Activated naive CD4-positive, alpha-beta T cell treated with anti-CD3 and anti-CD28 coated beads, Interleukin-2, amount 50 U/mL, for 24 hours (primary cell): ENCODE data around the gene RNASEH2B.
A peak's percentile ranks its signal among the peaks of the same experiment; 100 is the strongest.

Experiments
- H3K27ac Mint-ChIP-seq: one replicate; pipeline ENCODE4 v1.8.0; 2021; ENCODE audit warnings: mild to moderate bottlenecking, mixed read lengths
- H3K27me3 Mint-ChIP-seq: one replicate; pipeline ENCODE4 v1.8.0; 2021; ENCODE audit warnings: mixed read lengths
- H3K36me3 Mint-ChIP-seq: one replicate; pipeline ENCODE4 v1.8.0; 2021; ENCODE audit warnings: mixed read lengths
- H3K4me1 Mint-ChIP-seq: one replicate; pipeline ENCODE4 v1.8.0; 2021; ENCODE audit warnings: mixed read lengths
- H3K4me3 Mint-ChIP-seq: one replicate; pipeline ENCODE4 v1.8.0; 2021; ENCODE audit warnings: mild to moderate bottlenecking, mixed read lengths
- H3K9me3 Mint-ChIP-seq: one replicate; pipeline ENCODE4 v1.8.0; 2021; ENCODE audit warnings: mixed read lengths

Gene RNASEH2B, protein sequence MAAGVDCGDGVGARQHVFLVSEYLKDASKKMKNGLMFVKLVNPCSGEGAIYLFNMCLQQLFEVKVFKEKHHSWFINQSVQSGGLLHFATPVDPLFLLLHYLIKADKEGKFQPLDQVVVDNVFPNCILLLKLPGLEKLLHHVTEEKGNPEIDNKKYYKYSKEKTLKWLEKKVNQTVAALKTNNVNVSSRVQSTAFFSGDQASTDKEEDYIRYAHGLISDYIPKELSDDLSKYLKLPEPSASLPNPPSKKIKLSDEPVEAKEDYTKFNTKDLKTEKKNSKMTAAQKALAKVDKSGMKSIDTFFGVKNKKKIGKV

DNA sequence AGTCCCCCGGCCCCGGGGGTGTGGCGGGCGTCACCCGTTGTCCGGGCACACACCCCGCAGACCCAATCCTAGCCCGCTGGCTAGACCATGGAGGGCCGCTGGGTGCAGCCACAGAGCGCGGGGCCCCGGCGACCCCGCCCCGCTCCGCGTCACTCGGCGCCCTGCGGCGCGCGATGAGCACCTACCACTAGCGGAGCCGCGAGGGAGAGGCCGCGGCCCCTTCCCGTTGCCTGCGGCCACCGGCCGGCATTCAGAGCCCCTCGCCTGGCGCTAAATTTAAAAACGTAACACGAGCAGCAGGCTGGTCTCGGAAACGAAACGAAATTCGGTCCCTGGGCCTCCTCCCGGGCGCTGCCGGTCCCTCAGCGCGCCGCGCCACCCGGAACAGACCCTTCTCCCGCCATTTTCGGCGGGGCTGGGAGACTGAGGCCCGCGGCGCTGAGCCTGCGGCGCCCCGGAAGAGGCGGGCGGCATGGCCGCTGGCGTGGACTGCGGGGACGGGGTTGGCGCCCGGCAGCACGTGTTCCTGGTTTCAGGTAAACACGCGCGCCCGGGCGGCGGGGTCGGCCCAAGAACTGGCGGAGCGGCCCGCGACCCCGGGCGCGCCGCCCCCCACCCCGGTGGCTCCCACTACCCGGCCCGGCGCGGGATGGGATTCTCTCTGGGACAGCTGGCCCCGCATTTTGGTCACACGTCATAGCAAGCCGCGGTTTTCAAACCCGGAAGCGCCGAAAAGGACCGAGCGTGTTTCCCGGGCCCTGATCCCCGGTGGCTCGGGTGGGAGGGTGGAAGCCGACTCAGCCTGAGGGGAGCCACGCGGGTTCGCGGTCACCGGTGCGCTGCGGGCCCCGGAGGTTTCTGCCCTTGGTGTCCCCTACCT lies at the start of gene RNASEH2B:
Gene RNASEH2B (plus strand): TSS at position 187 of the 880 bp plus-strand sequence. CDS start 286 bp downstream, at position 473.
- peak within 1 kb of the TSS; percentile 89 for H3K4me3 Mint-ChIP-seq
- no peaks in the 10 kb centered on the region for H3K9me3 Mint-ChIP-seq
- no peaks in the 10 kb centered on the region for H3K27me3 Mint-ChIP-seq
- H3K27ac Mint-ChIP-seq = peak within 1 kb of the TSS; percentile 99
- H3K4me1 Mint-ChIP-seq = peaks cover 27% of the 10 kb centered on the region
- no peaks in the 10 kb centered on the region for H3K36me3 Mint-ChIP-seq

DNA sequence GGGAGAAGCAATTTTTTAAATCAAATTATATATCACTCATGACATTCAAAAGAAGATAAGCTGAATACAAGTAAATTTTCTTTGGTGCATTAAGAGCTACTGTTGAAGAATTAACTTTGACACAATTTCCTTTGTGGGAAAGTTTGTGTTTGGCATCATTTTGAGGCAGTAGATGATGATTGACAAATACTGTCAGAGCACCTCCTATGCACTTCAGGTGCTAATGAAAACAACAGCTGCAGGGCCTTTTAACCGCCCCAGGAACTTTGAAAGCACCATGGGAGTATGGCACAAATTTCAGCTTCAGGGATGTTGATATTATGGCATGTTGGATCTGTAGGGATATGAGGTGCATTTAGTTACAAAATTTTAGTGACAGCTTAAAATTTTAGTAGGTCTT lies 45.1 kb upstream of the RNASEH2B start:
- no peaks in the 10 kb centered on the region for H3K4me1 Mint-ChIP-seq
- no peak overlapping the region for H3K27ac Mint-ChIP-seq
- no peak overlapping the region for H3K4me3 Mint-ChIP-seq
- no peaks in the 10 kb centered on the region for H3K27me3 Mint-ChIP-seq
- H3K36me3 Mint-ChIP-seq = no peaks in the 10 kb centered on the region
- peaks cover 5% of the 10 kb centered on the region for H3K9me3 Mint-ChIP-seq

DNA sequence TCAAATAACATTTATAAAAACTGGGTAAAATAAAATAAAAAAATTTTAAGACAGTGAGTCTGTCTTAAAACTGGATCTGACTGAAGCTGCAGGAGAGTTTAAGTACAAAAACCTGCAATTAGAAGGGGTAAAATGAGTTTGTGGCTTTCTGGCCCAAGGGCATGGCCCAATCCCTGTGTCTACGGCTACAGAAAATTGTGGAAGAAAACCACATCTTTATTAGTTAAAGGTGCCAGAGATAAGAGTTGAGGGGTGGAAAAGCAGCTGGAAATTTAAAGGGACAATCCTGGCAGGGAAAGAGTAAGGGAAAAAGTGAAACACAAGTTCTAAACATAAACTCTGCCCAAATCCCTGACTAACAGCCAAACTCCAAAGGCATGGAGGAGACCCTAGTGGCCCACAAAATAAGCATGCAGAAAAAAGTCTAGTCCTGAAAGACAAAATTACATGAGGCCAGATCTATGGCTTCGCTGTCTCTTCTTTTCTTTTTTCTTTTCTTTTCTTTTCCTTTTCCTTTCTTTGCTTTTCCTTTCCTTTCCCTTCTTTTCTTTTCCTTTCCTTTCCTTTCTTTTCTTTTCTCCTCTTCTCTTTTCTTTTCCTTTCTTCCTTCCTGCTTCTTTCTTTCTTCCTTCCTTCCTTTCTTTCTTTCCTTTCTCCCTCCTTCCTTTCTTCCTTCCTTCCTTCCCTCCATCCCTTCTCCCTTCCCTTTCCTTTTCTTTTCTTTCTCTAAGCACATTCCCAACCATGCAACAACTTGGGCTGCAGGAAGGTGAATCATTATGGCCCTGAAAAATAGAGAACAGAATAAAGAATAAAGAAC lies 42.6 kb upstream of the RNASEH2B start:
- H3K27me3 Mint-ChIP-seq = no peaks in the 10 kb centered on the region
- H3K36me3 Mint-ChIP-seq = no peaks in the 10 kb centered on the region
- H3K4me3 Mint-ChIP-seq = no peak overlapping the region
- H3K4me1 Mint-ChIP-seq = no peaks in the 10 kb centered on the region
- H3K27ac Mint-ChIP-seq = no peak overlapping the region
- H3K9me3 Mint-ChIP-seq = no peaks in the 10 kb centered on the region

DNA sequence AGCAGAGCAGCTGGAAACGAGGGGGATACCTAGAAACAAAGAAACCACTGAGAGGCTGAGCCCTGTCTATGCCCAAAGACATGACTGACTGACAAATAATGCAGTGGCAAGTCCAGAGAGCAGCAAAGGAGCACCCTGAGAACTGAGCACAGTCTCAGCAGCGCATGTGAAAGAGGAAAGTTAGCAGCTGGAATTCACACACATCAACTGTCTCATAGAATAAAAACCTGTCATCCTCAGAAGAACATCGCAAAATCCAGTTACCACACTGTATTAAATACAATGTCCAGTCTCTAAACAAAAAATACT lies 42.0 kb upstream of the RNASEH2B start:
- H3K36me3 Mint-ChIP-seq = no peaks in the 10 kb centered on the region
- no peaks in the 10 kb centered on the region for H3K27me3 Mint-ChIP-seq
- H3K4me3 Mint-ChIP-seq = no peak overlapping the region
- no peak overlapping the region for H3K27ac Mint-ChIP-seq
- H3K4me1 Mint-ChIP-seq = no peaks in the 10 kb centered on the region
- no peaks in the 10 kb centered on the region for H3K9me3 Mint-ChIP-seq

DNA sequence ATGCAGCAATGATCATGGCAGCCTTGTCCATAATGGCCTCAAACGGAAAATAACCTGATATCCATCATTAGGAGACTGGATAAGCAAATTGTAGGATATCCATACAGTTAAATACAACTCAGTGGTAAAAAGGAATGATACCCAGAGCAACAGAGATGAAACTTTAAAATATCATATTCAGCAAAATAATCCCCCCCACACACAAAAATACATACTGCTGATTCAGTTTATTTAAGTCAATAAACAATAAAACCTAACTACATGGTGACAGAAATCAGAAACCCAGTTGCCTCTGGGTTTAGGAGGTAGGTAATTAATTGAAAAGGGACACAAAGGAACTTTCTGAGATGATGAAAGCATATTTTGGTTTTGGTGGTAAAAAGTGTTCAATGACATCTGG lies 38.2 kb upstream of the RNASEH2B start:
- Mint-ChIP-seq H3K9me3 (no peaks in the 10 kb centered on the region), H3K4me1 (no peaks in the 10 kb centered on the region), H3K27ac (no peak overlapping the region), H3K36me3 (no peaks in the 10 kb centered on the region), H3K4me3 (no peak overlapping the region), H3K27me3 (no peaks in the 10 kb centered on the region)

DNA sequence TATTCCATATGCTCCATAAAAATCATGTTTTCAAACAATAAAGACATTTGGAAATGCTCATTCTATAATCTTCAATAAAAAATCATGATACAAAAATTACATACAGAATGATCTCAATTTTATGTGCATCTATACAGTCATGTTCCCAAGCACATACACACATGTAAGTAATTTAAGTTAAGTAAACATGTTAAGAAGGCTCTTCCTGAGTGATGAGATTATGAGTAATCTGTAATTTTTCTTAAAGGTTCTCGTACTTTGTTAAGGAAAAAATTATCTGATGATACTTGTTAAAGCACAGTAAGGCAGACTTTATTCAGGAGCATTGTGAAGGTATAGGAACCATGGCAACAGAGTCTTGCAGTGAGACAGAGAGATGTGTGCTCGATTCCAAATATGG lies 36.1 kb upstream of the RNASEH2B start:
- no peaks in the 10 kb centered on the region for H3K4me1 Mint-ChIP-seq
- H3K27me3 Mint-ChIP-seq = no peaks in the 10 kb centered on the region
- H3K27ac Mint-ChIP-seq = no peak overlapping the region
- no peak overlapping the region for H3K4me3 Mint-ChIP-seq
- no peaks in the 10 kb centered on the region for H3K36me3 Mint-ChIP-seq
- no peaks in the 10 kb centered on the region for H3K9me3 Mint-ChIP-seq

DNA sequence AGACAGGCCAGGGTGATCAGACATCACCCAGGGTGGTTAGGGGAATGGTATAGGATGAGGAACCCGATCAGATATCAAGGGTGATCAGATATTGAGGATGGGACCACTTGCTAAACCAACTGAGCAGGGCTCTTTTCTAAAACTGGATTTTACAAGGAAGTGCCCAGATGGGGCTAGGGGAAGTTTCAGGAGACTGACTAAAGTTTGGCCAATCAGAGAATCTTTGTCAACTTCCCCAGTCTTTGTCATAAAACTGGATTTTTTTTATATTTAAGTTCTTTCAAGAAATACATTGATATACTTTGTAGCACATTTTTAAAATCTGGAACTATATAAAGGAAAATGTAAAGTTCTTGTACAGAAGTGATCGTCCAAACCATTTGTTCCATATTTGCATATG lies 35.6 kb upstream of the RNASEH2B start:
- no peaks in the 10 kb centered on the region for H3K27me3 Mint-ChIP-seq
- no peak overlapping the region for H3K4me3 Mint-ChIP-seq
- H3K27ac Mint-ChIP-seq = no peak overlapping the region
- no peaks in the 10 kb centered on the region for H3K36me3 Mint-ChIP-seq
- H3K9me3 Mint-ChIP-seq = no peaks in the 10 kb centered on the region
- H3K4me1 Mint-ChIP-seq = no peaks in the 10 kb centered on the region

DNA sequence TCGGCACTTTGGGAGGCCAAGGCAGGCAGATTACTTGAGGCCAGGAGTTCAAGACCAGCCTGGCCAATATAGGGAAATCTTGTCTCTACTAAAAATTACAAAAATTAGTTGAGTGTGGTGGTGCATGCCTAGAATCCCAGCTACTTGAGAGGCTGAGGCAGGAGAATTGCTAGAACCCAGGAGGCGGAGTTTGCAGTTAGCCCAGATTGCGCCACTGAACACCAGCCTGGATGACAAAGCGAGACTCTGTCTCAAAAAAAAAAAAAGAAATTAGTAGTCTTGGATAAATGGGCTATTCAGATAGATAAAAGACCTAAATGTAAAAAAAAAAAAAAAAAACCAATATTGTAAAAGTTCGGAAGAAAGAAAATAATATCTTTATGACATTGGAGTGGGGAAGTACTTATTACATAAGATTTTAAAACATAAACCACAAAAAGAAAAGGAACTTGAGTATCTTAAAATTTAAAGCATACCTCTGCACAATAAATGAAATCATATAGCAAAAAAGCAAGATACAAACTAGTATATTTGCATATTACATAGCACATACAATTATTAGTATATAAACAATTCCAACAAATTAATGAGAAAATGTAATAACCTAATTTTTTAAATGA lies 26.7 kb upstream of the RNASEH2B start:
- H3K36me3 Mint-ChIP-seq = peaks cover 3% of the 10 kb centered on the region
- H3K4me3 Mint-ChIP-seq = no peak overlapping the region
- no peak overlapping the region for H3K27ac Mint-ChIP-seq
- no peaks in the 10 kb centered on the region for H3K27me3 Mint-ChIP-seq
- no peaks in the 10 kb centered on the region for H3K4me1 Mint-ChIP-seq
- H3K9me3 Mint-ChIP-seq = no peaks in the 10 kb centered on the region

DNA sequence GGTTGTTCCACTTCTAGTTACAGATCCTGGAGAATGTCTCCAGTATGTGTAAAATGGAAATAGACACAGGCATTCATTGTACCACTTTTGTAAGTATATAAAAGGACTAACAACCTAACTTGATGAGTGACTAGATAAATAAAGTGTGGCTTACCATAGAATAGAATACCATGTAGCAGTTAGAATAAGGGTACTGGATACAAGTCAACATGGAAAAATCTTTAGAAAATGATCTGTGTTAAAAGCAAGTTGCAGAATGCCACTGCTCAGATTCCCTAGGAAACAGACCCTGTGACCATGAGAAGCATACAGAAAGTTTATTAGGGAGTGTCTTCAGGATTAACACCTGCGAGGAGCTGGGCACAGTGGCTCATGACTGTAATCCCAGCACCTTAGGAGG lies 25.9 kb upstream of the RNASEH2B start:
- H3K4me3 Mint-ChIP-seq = no peak overlapping the region
- H3K4me1 Mint-ChIP-seq = no peaks in the 10 kb centered on the region
- no peak overlapping the region for H3K27ac Mint-ChIP-seq
- H3K36me3 Mint-ChIP-seq = peaks cover 3% of the 10 kb centered on the region
- no peaks in the 10 kb centered on the region for H3K27me3 Mint-ChIP-seq
- no peaks in the 10 kb centered on the region for H3K9me3 Mint-ChIP-seq

DNA sequence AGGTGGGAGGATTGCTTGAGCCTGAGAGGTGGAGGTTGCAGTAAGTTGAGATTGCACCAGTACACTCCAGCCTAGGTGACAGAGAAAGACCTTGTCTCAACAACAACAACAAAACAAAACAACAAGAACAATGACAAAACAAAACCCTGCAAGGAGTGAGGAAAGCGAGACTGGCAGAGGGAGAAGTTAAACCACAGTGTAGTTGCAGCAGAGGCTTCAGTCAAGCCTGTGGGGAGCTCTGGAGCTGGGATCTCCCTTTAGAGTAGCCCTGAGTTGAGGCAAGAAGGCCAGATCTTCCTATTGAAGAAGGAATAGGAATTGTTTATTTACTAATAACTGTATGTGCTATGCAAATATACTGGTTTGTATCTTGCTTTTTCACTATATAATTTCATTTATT lies 25.3 kb upstream of the RNASEH2B start:
- H3K27ac Mint-ChIP-seq = no peak overlapping the region
- H3K4me1 Mint-ChIP-seq = no peaks in the 10 kb centered on the region
- H3K36me3 Mint-ChIP-seq = peaks cover 3% of the 10 kb centered on the region
- no peak overlapping the region for H3K4me3 Mint-ChIP-seq
- H3K9me3 Mint-ChIP-seq = no peaks in the 10 kb centered on the region
- H3K27me3 Mint-ChIP-seq = no peaks in the 10 kb centered on the region

DNA sequence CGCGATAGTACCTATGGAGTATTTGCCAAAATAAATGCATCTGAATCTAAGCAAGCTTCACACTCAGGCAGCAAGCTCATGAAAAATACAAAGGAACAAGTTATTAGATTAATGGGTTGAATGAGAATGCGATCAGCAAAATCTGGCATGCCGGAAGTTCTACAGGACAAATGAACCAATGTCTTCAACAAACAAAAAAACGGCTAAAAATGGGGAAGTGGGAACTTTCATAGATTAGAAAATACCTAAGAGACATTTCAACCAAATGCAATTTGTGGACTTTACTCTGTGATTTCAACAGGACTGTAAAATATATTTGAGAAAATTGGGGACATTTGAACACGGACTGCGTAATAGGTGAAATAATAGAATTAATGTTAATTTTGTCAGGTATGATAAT lies 22.4 kb upstream of the RNASEH2B start:
- no peak overlapping the region for H3K27ac Mint-ChIP-seq
- H3K27me3 Mint-ChIP-seq = no peaks in the 10 kb centered on the region
- H3K4me1 Mint-ChIP-seq = peaks cover 19% of the 10 kb centered on the region
- H3K4me3 Mint-ChIP-seq = no peak overlapping the region
- peaks cover 3% of the 10 kb centered on the region for H3K36me3 Mint-ChIP-seq
- no peaks in the 10 kb centered on the region for H3K9me3 Mint-ChIP-seq

DNA sequence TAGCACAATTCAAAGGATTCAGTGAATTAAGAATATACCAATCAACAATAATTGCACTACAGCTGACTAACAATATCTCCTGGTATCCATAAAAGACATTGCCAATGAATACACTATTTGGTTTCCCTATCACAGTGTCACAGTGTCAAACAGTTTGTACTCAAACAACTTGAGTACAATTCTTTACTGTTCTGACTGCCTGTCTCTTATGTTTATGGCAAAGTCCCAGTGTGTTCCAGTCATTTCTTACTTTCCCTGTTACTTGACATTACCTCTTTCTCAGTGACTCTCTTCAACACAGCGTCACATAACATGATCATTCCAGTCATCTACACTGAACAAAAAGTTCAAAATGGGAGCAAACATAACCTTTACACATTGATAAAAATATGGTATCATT lies 21.2 kb upstream of the RNASEH2B start:
- H3K9me3 Mint-ChIP-seq = no peaks in the 10 kb centered on the region
- no peaks in the 10 kb centered on the region for H3K36me3 Mint-ChIP-seq
- peaks cover 31% of the 10 kb centered on the region for H3K4me1 Mint-ChIP-seq
- no peak overlapping the region for H3K4me3 Mint-ChIP-seq
- no peak overlapping the region for H3K27ac Mint-ChIP-seq
- no peaks in the 10 kb centered on the region for H3K27me3 Mint-ChIP-seq

DNA sequence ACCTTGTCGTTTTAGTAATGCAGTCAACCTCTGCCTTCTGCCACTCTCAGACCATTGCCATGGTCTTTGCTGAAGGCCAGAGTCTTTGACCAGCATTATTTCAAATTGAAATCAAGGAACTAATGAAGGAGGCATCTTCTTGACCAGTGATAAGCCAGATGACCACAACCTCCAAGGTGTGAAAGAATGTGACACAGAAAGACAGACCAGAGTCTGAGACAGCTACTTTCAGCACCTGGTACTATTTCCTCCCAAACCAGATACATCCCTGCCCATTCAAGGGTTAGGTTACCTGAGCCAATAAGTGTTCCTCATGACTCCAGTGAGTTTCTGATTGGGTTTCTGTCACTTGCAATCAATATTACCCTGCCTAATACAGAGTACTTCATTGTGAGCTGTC lies 20.3 kb upstream of the RNASEH2B start:
- Mint-ChIP-seq H3K36me3 (peaks cover 2% of the 10 kb centered on the region), H3K9me3 (no peaks in the 10 kb centered on the region), H3K27me3 (no peaks in the 10 kb centered on the region), H3K4me3 (no peak overlapping the region), H3K27ac (no peak overlapping the region), H3K4me1 (peaks cover 40% of the 10 kb centered on the region)

DNA sequence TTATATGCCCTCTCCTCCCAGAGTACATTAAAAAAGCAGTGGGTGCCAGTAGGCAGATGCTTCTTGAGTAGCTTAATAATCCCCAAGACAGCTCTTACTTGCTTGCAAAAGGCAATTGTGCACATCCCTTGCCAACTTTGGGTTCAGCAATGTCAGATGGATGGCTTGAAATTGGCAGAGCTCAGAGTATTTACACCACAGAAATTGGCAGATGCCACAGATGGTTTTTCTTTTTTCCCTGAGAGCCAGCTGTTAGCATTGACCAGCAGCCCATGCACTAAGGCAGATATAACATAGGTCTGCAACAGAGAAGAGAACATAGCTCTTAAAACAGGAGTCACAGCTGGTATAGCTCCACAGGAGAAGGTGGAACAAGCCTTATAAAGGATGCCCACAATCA lies 18.4 kb upstream of the RNASEH2B start:
- Mint-ChIP-seq H3K9me3 (no peaks in the 10 kb centered on the region), H3K4me1 (peaks cover 46% of the 10 kb centered on the region), H3K27ac (peak overlapping the region; percentile 69), H3K4me3 (peak overlapping the region; percentile 26), H3K27me3 (no peaks in the 10 kb centered on the region), H3K36me3 (peaks cover 5% of the 10 kb centered on the region)

DNA sequence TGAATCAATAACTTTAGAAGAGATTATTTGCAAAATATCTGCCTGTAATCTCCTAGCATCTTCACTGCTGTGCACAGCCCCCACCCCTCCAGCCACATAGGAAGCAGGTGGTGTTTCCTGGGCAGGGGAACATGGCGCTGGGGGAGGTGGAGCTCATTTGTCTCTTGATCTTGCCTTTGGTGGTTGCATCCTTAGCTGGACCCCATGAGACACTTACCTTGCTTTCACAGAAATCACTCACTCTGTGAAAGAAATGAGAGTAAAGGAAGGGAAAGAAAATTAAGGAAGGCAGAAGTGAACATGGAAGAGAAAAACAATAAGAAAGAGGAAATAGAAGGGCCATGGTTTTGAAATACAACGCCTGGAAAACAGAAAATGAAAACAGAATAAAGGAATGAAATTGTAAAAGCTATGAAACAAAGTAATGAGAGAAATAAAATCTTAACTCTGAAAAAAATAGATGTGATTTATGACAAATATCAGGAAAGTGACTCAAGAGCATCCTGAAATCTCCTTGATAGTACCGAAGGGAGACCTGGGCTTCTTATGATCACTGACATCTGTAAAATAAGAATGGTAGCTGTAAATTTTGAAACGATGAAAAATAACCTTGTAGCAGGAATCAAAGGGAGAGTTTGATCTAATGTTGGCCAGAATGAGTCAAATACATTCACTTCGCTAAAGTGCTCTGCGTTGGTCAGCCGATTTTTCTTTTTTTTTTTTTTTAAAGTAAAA lies 17.2 kb upstream of the RNASEH2B start:
- Mint-ChIP-seq H3K36me3 (peaks cover 5% of the 10 kb centered on the region), H3K27ac (peak overlapping the region; percentile 96), H3K9me3 (no peaks in the 10 kb centered on the region), H3K4me3 (peak overlapping the region; percentile 83), H3K27me3 (no peaks in the 10 kb centered on the region), H3K4me1 (peaks cover 46% of the 10 kb centered on the region)
